IPS-11a (cell line): ENCODE data around the gene FXYD3.
"Not testable (repeated sequence)": the region's sequence is repeated elsewhere in the genome, so short reads cannot be mapped to it uniquely, and the experiment has no call there.

Experiments
- H3K4me3 ChIP-seq: one replicate; pipeline ENCODE4 v1.5.1; 2013; ENCODE audit warnings: low read depth, low read length, control low read depth

Gene FXYD3

GRCh38 chr19:35123573-35123972 is 8.0 kb downstream of the FXYD3 start:
- H3K4me3 ChIP-seq: no peak overlapping the region

- no peak overlapping the region for H3K4me3 ChIP-seq
These were observed 8.8 kb downstream of the FXYD3 start for GRCh38 chr19:35124098-35125060.

GRCh38 chr19:35125270-35125717 is 9.7 kb downstream of the FXYD3 start:
- H3K4me3 ChIP-seq: no peak overlapping the region

GRCh38 chr19:35125749-35126623 is 10.4 kb downstream of the FXYD3 start:
- H3K4me3 ChIP-seq: no peak overlapping the region

GRCh38 chr19:35126624-35126959 is 11.0 kb downstream of the FXYD3 start:
- no peak overlapping the region for H3K4me3 ChIP-seq

- H3K4me3 ChIP-seq: no peak overlapping the region
These were observed 12.2 kb downstream of the FXYD3 start for GRCh38 chr19:35127871-35128270.

GRCh38 chr19:35128398-35129057 is 12.9 kb downstream of the FXYD3 start:
- H3K4me3 ChIP-seq: no peak overlapping the region

GRCh38 chr19:35129724-35130274 is 14.2 kb downstream of the FXYD3 start:
- H3K4me3 ChIP-seq: not testable (repeated sequence)

- H3K4me3 ChIP-seq: no peak overlapping the region
These were observed 15.4 kb downstream of the FXYD3 start for GRCh38 chr19:35130761-35131720.

GRCh38 chr19:35132254-35132653 is 16.6 kb downstream of the FXYD3 start:
- no peak overlapping the region for H3K4me3 ChIP-seq

- no peak overlapping the region for H3K4me3 ChIP-seq
These were observed 18.2 kb downstream of the FXYD3 start for GRCh38 chr19:35133826-35134225.

- no peak within 1 kb of the TSS for H3K4me3 ChIP-seq
These were observed 19.1 kb downstream of the FXYD3 start, which contains the start of gene LGI4 for GRCh38 chr19:35134601-35135242. Gene LGI4 (minus strand): TSS chr19:35135059. CDS start chr19:35134680, 379 bp downstream.

GRCh38 chr19:35135389-35135909 is 19.8 kb downstream of the FXYD3 start:
- H3K4me3 ChIP-seq: no peak overlapping the region

- H3K4me3 ChIP-seq: no peak overlapping the region
These were observed 20.6 kb downstream of the FXYD3 start for GRCh38 chr19:35136231-35136630.

- no peak overlapping the region for H3K4me3 ChIP-seq
These were observed 21.5 kb downstream of the FXYD3 start for GRCh38 chr19:35136977-35137702.

GRCh38 chr19:35138305-35138892 is 22.8 kb downstream of the FXYD3 start, which contains the start of gene FXYD1:
Gene FXYD1 (plus strand): TSS chr19:35138824. CDS start chr19:35140080, 1,256 bp downstream.
- no peak within 1 kb of the TSS for H3K4me3 ChIP-seq

- H3K4me3 ChIP-seq: no peak overlapping the region
These were observed 24.8 kb downstream of the FXYD3 start for GRCh38 chr19:35140207-35140961.
